ENCODE data around the gene YPEL1.

- no peak for TF ChIP-seq EP300 (IDR thresholded peaks at IDR 0.05)
- no peak for TF ChIP-seq CTCF (IDR thresholded peaks at IDR 0.05)
- TF ChIP-seq POLR2AphosphoS5 (IDR thresholded peaks at IDR 0.05) = no peak
- no peak for TF ChIP-seq POLR2A (IDR thresholded peaks at IDR 0.05)
Measured at GRCh38 chr22:21663738-21664137, 71.9 kb downstream of the YPEL1 start.

Measured in suprapubic skin (tissue), 4 donors.